Thyroid gland (tissue), 4 donors: ENCODE measurements around the gene PLEKHG7. TPM values are rescaled to one million over a fixed set of nuclear protein-coding genes. Genes with fewer than 3 reads are reported as not detected.

Experiments used
- DNase-seq, 2 donors: peaks; one replicate each; pipeline ENCODE4 v3.0.0-alpha.2; 2019
- H3K27ac ChIP-seq, 3 donors: fragments of 200-600 bp; sonication (generic); 1 replicate in 2 of 3; 2 replicates in 1 of 3; pipeline ENCODE4 v1.5.1; 2016 to 2019; ENCODE audit warnings: mild to moderate bottlenecking in 1 of 3, moderate library complexity in 1 of 3
- H3K27me3 ChIP-seq: fragments of 200-600 bp; sonication (generic); one replicate; pipeline ENCODE4 v1.5.1; 2019
- H3K36me3 ChIP-seq, 2 donors: fragments of 200-600 bp; sonication (generic); one replicate each; pipeline ENCODE4 v1.5.1; 2016 to 2019
- H3K4me1 ChIP-seq, 2 donors: fragments of 200-600 bp; sonication (generic); one replicate each; pipeline ENCODE4 v1.5.1; 2017 to 2019
- H3K4me3 ChIP-seq, 3 donors: fragments of 200-600 bp; sonication (generic); replicated peaks in 1 of 3; 1 replicate in 2 of 3; 2 replicates in 1 of 3; pipeline ENCODE4 v1.5.1; 2016; ENCODE audit warnings: mild to moderate bottlenecking in 1 of 3
- H3K9me3 ChIP-seq: fragments of 200-600 bp; sonication (generic); one replicate; pipeline ENCODE4 v1.5.1; 2017
- CTCF ChIP-seq, 6 experiments: fragments of 200-600 bp in 3 of 6; fragments of 450-650 bp in 3 of 6; sonication (generic) in 3 of 6; IDR thresholded peaks; one replicate each; pipeline ENCODE4 v1.5.1; 2016 to 2019; ENCODE audit warnings: antibody characterized with exemption in 6 of 6, mild to moderate bottlenecking in 2 of 6, inconsistent platforms in 1 of 6, moderate library complexity in 1 of 6
- POLR2A ChIP-seq, 2 donors: fragments of 450-650 bp; IDR thresholded peaks; one replicate each; pipeline ENCODE4 v1.6.1; 2017; ENCODE audit warnings: antibody characterized with exemption in 2 of 2, mild to moderate bottlenecking in 2 of 2, moderate library complexity in 1 of 2
- WGBS, 2 donors: methylation state at CpG; one replicate each; pipeline ENCODE4 v1.1.5; 2017; 5-methylcytosine and 5-hydroxymethylcytosine counted together
- intact Hi-C: fragments of 100-400 bp; cut with DNase I; formaldehyde crosslinking; loops from one replicate; pipeline ENCODE4 v1.15.1; 2023
- total RNA-seq, 4 donors: library from RNA; depleted of rRNA; stranded (reverse); fragments of >200 nt; gene quantifications; one replicate each; pipeline ENCODE4 v1.2.3, GENCODE V29; 2016

PLEKHG7 gene
- total RNA-seq, 4 donors from 2014 or later, result not detected

GRCh38 chr12:92730758-92731157 lies 28.0 kb downstream of the PLEKHG7 start:
- H3K36me3 ChIP-seq, result no peaks in the 10 kb centered on the region
- TF ChIP-seq POLR2A (IDR thresholded peaks at IDR 0.05), result no peak
- TF ChIP-seq CTCF (IDR thresholded peaks at IDR 0.05), result no peak
- H3K9me3 ChIP-seq, result no peaks in the 10 kb centered on the region
- no peak overlapping the region for H3K27ac ChIP-seq
- intact Hi-C loops, result no loop called here
- 96 to 97% methylated on average over 5 of the region's 5 CpGs for WGBS, 2 donors
- no peak for DNase-seq
- H3K4me1 ChIP-seq, result peaks cover 6 to 9% of the 10 kb centered on the region in 2 donors
- no peak overlapping the region for H3K4me3 ChIP-seq
- no peaks in the 10 kb centered on the region for H3K27me3 ChIP-seq

- Histone ChIP-seq H3K27ac (no peak overlapping the region), H3K9me3 (no peaks in the 10 kb centered on the region), H3K4me3 (no peak overlapping the region), H3K36me3 (no peaks in the 10 kb centered on the region), H3K4me1 (peaks cover 8 to 11% of the 10 kb centered on the region in 2 donors), H3K27me3 (no peaks in the 10 kb centered on the region)
- intact Hi-C loops, result no loop called here
- DNase-seq, result no peak
- no peak for TF ChIP-seq POLR2A (IDR thresholded peaks at IDR 0.05)
- TF ChIP-seq CTCF (IDR thresholded peaks at IDR 0.05), result no peak
- 80 to 95% methylated on average over 5 of the region's 5 CpGs for WGBS, 2 donors
Observed at GRCh38 chr12:92732216-92732615, 29.4 kb downstream of the PLEKHG7 start.

- TF ChIP-seq CTCF (IDR thresholded peaks at IDR 0.05) (no peak), POLR2A (IDR thresholded peaks at IDR 0.05) (no peak)
- Histone ChIP-seq H3K27me3 (no peaks in the 10 kb centered on the region), H3K4me1 (peaks cover 8 to 11% of the 10 kb centered on the region in 2 donors), H3K36me3 (no peaks in the 10 kb centered on the region), H3K9me3 (no peaks in the 10 kb centered on the region), H3K27ac (no peak overlapping the region), H3K4me3 (no peak overlapping the region)
- no peak for DNase-seq
- WGBS, 2 donors, result 86 to 89% methylated on average over 6 of the region's 6 CpGs
- intact Hi-C loops, result no loop called here
Observed at GRCh38 chr12:92732716-92733115, 29.9 kb downstream of the PLEKHG7 start.

GRCh38 chr12:92733181-92733580 lies 30.4 kb downstream of the PLEKHG7 start:
- 86 to 88% methylated on average over 6 of the region's 6 CpGs for WGBS, 2 donors
- TF ChIP-seq POLR2A (IDR thresholded peaks at IDR 0.05) (no peak), CTCF (IDR thresholded peaks at IDR 0.05) (no peak)

GRCh38 chr12:92733661-92734060 lies 30.9 kb downstream of the PLEKHG7 start:
- no peak for DNase-seq
- no peak overlapping the region for H3K4me3 ChIP-seq
- no peak for TF ChIP-seq POLR2A (IDR thresholded peaks at IDR 0.05)
- no peak for TF ChIP-seq CTCF (IDR thresholded peaks at IDR 0.05)
- no peaks in the 10 kb centered on the region for H3K9me3 ChIP-seq
- H3K27ac ChIP-seq, result no peak overlapping the region
- no peaks in the 10 kb centered on the region for H3K27me3 ChIP-seq
- H3K4me1 ChIP-seq, result peaks cover 8 to 11% of the 10 kb centered on the region in 2 donors
- intact Hi-C loops, result no loop called here
- WGBS, 2 donors, result 72 to 75% methylated on average over 3 of the region's 3 CpGs
- no peaks in the 10 kb centered on the region for H3K36me3 ChIP-seq

More at GRCh38 chr12:92733181-92733580, 30.4 kb downstream of the PLEKHG7 start:
- Histone ChIP-seq H3K27me3 (no peaks in the 10 kb centered on the region), H3K4me1 (peaks cover 8 to 11% of the 10 kb centered on the region in 2 donors), H3K36me3 (no peaks in the 10 kb centered on the region), H3K27ac (no peak overlapping the region), H3K9me3 (no peaks in the 10 kb centered on the region), H3K4me3 (no peak overlapping the region)
- DNase-seq, result no peak
- intact Hi-C loops, result no loop called here
